HFFc6 (cell line): ENCODE measurements around the gene TXNRD1. TPM values are rescaled to one million over a fixed set of nuclear protein-coding genes. Genes with fewer than 3 reads are reported as not detected.
"Not testable (repeated sequence)": the region's sequence is repeated elsewhere in the genome, so short reads cannot be mapped to it uniquely, and the experiment has no call there.

ENCODE experiments used
- DNase-seq: peaks from one replicate; pipeline ENCODE4 v3.0.0-alpha.2; 2018
- H3K27ac Mint-ChIP-seq: 2 replicates; pipeline ENCODE4 v1.8.0; 2020; ENCODE audit warnings: mild to moderate bottlenecking, mixed read lengths
- H3K27me3 Mint-ChIP-seq: 2 replicates; pipeline ENCODE4 v1.8.0; 2021; ENCODE audit warnings: mild to moderate bottlenecking, moderate library complexity, mixed read lengths; ENCODE audit not compliant: insufficient read depth
- H3K36me3 Mint-ChIP-seq: 2 replicates; pipeline ENCODE4 v1.8.0; 2021; ENCODE audit warnings: low read depth, mixed read lengths
- H3K4me1 Mint-ChIP-seq: 2 replicates; pipeline ENCODE4 v1.8.0; 2020; ENCODE audit warnings: low read depth, mixed read lengths
- H3K4me3 Mint-ChIP-seq: 2 replicates; pipeline ENCODE4 v1.8.0; 2020; ENCODE audit warnings: mild to moderate bottlenecking, moderate library complexity, mixed read lengths
- H3K9me3 Mint-ChIP-seq: 2 replicates; pipeline ENCODE4 v1.8.0; 2020; ENCODE audit warnings: mild to moderate bottlenecking, mixed read lengths
- total RNA-seq, 6 experiments: library from RNA; stranded (reverse); fragmentation: NEBNext Ultra II Directional; extraction: Animal tissue kit (Norgen Biotek cat#: 25700); gene quantifications; 2 replicates in 1 of 6; 3 replicates in 5 of 6; pipeline ENCODE4 v1.2.3, GENCODE V29; 2021
- TF ChIP-seq, protein P1 (sequence below): fragments of 200-600 bp; sonication (generic); IDR thresholded peaks from 2 replicates; pipeline ENCODE4 v1.5.0; 2021; ENCODE audit warnings: antibody characterized with exemption, mild to moderate bottlenecking

The TXNRD1 gene
- total RNA-seq, 6 experiments from 2014 or later, result 468 to 851 (median 784) TPM

DNA sequence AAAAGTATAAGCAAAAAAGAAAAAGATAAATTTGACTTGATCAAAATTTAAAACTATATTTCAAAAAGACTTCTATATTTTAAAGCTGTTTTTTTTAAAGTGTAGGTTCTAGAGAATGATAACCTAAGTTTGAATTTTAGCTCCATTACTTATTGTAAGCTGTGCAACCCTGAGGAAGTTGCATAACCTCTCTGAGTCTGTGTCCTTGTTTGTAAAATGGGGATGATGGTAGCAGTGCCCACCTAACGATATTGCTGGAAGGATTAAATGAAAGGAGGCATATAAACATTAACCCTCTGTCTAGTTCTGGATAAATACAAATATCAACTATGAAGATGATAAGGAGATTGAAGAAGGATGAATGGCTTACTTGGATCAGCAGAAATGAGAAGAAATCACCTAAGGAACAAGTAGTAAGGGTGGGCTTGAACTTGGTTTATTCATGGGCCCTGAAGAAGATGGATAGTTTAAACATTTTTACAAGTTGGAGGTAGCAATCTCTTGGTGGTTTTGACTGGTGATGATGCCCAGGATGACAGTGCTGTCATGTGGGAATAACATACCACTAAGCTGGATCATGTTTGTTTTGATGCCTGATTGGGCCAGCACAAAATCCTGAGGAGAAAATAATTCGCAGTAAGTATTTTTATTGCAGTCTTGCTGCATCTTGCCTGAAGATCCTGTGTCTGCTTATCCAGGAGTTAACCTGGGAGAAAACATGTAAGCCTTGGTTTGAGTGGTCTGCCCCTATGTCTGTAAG lies 35.0 kb downstream of the TXNRD1 start:
- Mint-ChIP-seq H3K36me3 (no peaks in the 10 kb centered on the region), H3K27me3 (no peaks in the 10 kb centered on the region), H3K4me1 (peaks cover 14% of the 10 kb centered on the region), H3K9me3 (no peaks in the 10 kb centered on the region), H3K4me3 (no peak overlapping the region), H3K27ac (no peak overlapping the region)
- no peak for DNase-seq
- TF ChIP-seq, protein P1, sequence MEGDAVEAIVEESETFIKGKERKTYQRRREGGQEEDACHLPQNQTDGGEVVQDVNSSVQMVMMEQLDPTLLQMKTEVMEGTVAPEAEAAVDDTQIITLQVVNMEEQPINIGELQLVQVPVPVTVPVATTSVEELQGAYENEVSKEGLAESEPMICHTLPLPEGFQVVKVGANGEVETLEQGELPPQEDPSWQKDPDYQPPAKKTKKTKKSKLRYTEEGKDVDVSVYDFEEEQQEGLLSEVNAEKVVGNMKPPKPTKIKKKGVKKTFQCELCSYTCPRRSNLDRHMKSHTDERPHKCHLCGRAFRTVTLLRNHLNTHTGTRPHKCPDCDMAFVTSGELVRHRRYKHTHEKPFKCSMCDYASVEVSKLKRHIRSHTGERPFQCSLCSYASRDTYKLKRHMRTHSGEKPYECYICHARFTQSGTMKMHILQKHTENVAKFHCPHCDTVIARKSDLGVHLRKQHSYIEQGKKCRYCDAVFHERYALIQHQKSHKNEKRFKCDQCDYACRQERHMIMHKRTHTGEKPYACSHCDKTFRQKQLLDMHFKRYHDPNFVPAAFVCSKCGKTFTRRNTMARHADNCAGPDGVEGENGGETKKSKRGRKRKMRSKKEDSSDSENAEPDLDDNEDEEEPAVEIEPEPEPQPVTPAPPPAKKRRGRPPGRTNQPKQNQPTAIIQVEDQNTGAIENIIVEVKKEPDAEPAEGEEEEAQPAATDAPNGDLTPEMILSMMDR, result no peak

DNA sequence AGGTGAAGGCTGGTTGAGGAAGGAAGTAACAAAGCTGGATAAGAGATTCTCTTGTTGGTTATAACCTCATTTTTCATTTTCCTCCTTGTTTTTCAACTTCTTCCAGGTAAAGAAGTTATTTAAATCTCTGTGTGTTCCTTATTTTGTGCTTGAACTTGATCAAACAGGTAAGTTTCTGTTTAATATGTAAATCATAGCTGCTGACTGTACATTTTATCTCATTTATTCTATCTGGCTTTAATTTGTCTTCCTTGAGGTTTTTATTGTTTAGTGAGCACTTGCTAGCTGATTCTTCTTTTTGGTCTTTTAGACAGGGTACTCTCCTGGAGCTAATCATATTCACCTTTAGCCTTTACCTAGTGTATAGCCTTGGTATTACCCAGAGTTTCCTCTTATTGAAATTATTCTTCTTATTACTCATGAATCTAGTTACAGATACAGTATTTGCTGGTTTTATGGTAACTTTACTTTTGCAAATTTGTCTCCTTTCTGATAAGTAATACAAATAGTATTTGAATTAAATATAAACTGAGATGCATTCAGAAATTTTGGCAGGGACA lies 42.4 kb downstream of the TXNRD1 start:
- H3K27ac Mint-ChIP-seq, result no peak overlapping the region
- DNase-seq, result no peak

DNA sequence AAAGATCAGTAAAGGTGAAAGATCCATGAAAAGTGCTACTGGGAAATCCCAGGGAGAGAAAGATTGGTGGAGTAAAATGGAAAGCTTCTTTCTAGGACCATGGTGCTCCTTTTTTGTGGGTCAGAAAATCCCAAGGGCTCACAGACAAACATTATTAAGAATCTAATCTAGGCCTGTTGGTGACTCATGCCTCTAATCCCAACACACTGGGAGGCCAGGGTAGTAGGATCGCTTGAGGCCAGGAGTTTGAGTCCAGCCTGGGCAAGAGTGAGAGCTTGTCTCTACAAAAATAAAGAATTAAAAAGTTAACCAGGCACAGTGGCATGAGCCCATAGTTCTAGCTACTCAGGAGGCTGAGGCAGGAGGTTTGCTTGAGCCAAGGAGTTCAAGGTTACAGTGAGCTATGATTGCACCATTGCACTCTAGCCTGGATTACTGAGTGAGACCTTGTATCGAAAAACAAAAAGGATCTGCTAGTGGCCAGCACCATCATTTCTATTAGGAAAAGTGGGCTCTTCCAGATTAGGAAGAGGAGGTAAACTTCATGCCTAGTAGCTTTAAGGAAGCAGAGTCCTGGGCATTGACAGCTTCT lies 43.0 kb downstream of the TXNRD1 start:
- Mint-ChIP-seq H3K4me1 (peaks cover 7% of the 10 kb centered on the region), H3K36me3 (no peaks in the 10 kb centered on the region), H3K4me3 (no peak overlapping the region), H3K9me3 (no peaks in the 10 kb centered on the region), H3K27me3 (no peaks in the 10 kb centered on the region), H3K27ac (no peak overlapping the region)
- TF ChIP-seq, protein P1, result no peak; the same call in 1 of the 2 replicates
- DNase-seq, result no peak

More for the DNA sequence above, 42.4 kb downstream of the TXNRD1 start:
- Mint-ChIP-seq H3K4me1 (peaks cover 2% of the 10 kb centered on the region; the same call in 1 of the 2 replicates), H3K36me3 (no peaks in the 10 kb centered on the region), H3K27me3 (no peaks in the 10 kb centered on the region), H3K4me3 (no peak overlapping the region), H3K9me3 (no peaks in the 10 kb centered on the region)
- TF ChIP-seq, protein P1, result no peak; the same call in 1 of the 2 replicates

DNA sequence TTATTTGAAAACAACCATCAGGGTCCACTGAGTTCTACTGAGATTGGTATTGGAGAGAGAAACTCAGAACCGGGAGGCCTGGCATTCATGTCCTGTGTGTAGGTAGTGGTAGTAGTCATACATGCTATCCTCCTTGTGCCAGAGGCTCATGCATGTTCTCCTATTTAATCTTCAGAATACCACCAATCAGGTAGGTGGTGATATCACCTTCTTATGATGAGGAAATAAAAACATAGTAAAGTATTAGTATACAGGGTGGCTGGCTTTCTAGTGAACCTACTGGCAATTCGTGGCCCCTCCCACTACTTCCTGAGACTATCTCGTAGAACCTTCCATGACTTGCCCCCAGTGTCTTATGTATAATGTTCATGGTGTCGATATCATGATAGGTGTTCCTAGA lies 47.4 kb downstream of the TXNRD1 start:
- DNase-seq, result no peak
- H3K9me3 Mint-ChIP-seq, result no peaks in the 10 kb centered on the region
- H3K27ac Mint-ChIP-seq, result peak overlapping the region; percentile 79; the same call in 1 of the 2 replicates
- peaks cover 17% of the 10 kb centered on the region for H3K4me1 Mint-ChIP-seq
- H3K36me3 Mint-ChIP-seq, result no peaks in the 10 kb centered on the region
- no peaks in the 10 kb centered on the region; the same call in 1 of the 2 replicates for H3K27me3 Mint-ChIP-seq
- no peak overlapping the region for H3K4me3 Mint-ChIP-seq
- TF ChIP-seq, protein P1, result no peak

DNA sequence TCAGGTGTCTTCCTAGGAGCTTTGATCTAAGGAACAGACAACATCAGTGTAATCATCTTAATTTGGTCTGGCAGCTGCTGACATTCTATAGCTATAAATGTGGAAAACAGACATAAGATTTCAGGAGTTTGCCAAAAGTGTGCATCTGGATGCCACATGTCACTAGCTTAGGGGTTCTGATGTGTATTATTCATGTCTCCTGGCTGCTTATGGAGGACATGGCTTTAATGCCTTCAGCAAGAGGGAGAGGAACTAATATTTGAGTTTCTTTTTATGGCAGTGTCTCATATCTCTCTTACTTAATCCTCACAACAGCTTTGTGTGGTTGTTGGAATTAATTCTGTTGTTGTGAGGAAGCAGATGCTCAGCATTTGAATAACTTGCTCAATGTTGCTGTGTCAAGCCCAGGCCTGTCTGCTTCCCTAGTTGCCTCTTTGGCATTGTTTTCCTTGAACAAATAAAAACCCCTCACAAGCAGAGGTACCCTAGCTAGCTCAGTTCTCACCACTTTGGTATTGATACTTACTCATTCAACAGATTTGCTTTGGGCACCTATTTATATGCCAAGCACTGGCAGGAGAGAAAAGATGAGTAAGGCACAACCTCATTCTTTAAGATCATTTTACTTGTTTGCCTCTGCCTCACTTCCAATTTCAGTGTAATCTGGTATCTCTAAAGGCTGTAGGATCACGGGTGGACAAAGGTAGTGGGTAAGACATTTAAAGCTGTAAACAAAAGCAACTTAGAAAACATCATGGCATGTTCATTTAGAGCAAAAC lies 48.2 kb downstream of the TXNRD1 start:
- Mint-ChIP-seq H3K4me1 (peaks cover 17% of the 10 kb centered on the region), H3K27me3 (no peaks in the 10 kb centered on the region; the same call in 1 of the 2 replicates), H3K27ac (peak overlapping the region; percentile 79), H3K9me3 (no peaks in the 10 kb centered on the region), H3K36me3 (no peaks in the 10 kb centered on the region), H3K4me3 (no peak overlapping the region; the same call in 1 of the 2 replicates)
- TF ChIP-seq, protein P1, result no peak
- DNase-seq, result peak; percentile 20

DNA sequence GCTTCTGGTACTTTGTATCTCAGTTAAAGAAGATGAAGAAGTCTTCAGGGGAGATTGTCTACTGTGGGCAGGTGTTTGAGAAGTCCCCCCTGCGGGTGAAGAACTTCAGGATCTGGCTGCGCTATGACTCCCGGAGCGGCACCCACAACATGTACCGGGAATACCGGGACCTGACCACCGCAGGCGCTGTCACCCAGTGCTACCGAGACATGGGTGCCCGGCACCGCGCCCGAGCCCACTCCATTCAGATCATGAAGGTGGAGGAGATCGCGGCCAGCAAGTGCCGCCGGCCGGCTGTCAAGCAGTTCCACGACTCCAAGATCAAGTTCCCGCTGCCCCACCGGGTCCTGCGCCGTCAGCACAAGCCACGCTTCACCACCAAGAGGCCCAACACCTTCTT lies 49.9 kb downstream of the TXNRD1 start:
- H3K27me3 Mint-ChIP-seq, H3K4me3 Mint-ChIP-seq, H3K27ac Mint-ChIP-seq, H3K9me3 Mint-ChIP-seq, H3K36me3 Mint-ChIP-seq, DNase-seq: not testable (repeated sequence)
- peaks cover 17% of the 10 kb centered on the region for H3K4me1 Mint-ChIP-seq
